GM21515 (cell line): ENCODE results near the gene PTPRG.
"Not testable (repeated sequence)": the region's sequence is repeated elsewhere in the genome, so short reads cannot be mapped to it uniquely, and the experiment has no call there.

Experiments
- ATAC-seq: cut with Tn5 transposase; IDR thresholded peaks from one replicate; pipeline ENCODE4 v1.9.1; 2021; ENCODE audit not compliant: unreplicated experiment

PTPRG gene

DNA sequence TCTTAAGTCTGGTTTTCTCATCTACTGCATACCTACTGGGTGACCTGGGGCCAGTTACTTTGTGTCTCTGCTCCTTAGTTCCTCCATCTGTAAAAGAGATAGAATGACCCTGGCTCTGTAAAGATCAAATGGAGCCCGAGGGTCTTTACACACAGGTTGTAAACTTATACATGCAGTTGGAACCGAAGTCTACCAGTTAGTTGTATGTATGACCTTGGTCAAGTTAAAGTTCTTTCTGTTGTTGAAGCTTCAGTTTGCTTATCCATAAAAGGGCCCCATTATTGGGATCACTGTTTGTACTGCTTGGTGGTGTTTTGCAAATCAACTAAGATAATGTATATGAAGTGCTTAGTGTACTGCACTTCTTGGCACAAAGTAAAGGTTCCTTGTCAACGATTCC lies 186.9 kb downstream of the PTPRG start:
- ATAC-seq, result no peak

DNA sequence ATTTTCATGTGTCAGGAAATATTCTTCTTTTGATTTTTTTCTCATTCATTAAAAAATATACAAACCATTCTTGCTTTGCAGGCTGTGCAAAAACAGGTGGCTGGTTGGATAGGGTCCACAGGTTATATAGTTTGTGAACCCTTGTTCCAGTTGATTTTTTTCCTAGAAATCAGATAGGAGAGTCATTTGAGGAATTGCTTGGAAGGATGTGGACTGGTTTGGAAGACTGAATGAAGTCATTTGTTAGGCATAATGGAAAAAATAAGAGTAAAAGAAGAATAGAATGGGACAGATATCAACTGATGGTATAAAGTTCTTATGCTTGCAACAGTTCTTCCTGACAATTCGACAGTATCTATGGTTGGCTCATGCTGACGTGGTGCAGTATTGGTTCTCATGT lies 189.4 kb downstream of the PTPRG start:
- no peak for ATAC-seq

DNA sequence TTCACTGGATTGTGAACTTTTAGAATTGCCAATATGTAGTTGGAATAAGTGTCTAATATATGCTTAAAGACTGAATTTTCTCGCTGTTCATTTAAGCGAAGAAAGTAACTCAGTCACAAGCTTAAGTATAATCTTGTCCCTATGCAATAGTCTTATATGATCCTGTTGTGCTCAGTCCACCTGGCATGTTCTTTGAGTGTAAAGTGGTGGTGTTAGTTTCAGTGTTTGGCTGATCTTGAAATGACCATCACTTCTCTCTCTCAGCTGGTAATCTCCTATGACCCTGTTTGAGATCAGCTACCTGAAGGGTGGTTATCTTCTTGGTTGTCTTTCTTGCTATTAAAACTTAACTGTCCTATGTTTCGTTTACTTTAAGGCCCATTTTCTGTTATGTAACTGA lies 197.5 kb downstream of the PTPRG start:
- ATAC-seq, result no peak

DNA sequence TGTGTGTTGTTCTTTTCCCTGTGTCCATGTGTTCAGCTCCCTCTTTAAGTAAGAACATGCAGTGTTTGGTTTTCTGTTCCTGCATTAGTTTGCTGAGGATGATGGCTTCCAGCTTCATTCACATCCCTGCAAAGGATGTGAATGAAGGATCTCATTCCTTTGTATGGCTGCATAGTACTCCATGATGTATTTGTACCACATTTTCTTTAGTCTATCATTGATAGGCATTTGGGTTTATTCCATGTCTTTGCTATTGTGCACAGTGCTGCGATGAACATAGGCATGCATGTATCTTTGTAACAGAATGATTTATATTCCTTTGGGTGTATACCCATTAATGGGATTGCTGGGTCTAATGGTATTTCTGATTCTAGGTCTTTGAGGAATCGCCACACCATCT lies 199.4 kb downstream of the PTPRG start:
- not testable (repeated sequence) for ATAC-seq

DNA sequence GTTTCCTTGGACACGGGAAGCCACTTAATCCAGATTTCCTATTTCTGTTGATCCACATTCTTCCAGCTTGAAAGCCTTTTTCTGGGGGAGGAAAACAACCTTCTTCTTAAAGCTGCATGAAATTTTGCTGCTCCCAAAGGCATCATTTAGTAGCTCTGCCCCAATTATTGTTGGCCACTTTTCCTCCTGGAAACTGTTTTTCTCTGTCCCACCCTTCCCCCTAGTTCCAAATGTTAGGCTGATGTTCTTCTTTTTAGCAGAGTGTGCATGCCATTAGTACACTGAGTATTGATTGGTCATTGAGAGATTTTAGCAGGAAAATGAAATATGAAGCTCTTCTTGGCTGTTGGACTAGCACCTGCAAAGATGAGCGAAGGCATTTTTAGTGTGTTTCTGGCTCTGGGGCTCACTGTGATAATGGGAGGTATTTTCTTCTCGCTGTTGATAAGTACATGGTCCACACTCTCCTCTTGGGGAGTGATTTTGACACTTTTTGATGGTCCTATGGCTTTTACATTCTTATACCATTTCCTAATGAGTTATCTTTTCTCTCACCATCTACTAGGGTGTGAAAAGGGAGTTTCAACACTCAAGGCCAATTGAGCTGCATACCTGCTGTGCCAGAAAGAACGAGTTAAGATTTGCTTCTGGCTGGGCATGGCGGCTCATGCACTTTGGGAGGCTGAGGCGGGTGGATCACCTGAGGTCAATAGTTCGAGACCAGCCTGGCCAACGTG lies 200.5 kb downstream of the PTPRG start:
- ATAC-seq, result no peak

DNA sequence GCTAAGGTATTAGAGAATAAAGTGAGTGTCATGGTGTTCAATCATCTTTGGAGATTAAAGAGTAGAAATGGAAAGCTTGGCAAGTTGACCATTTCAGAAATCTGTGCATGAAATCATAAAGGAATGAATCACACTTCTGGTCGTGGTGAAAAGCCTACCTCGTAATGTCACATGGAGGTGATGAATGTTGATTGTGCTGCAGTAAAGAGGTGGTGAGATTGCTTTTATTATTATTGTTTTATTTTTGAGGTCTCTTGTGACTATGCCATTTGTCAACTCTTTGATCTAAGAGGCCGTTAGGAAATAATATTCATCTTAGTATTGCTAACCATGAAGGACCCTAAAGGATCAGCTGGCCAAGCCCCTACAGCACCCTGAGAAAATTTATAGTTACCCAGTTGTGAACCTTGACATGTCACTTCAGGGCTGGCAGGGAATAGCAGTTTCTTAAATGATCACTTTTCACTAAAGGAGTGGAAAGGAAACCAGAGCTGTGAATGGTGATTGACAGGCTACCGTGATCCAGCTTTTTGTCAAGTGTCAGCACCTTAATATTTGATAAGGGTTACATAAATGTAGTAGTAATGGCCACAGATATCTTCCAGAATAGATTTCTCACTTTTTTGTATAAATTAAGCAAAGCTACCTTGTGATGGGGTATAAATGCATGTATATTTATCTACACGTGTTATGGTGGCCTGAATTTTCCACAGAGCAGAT lies 203.9 kb downstream of the PTPRG start:
- no peak for ATAC-seq

DNA sequence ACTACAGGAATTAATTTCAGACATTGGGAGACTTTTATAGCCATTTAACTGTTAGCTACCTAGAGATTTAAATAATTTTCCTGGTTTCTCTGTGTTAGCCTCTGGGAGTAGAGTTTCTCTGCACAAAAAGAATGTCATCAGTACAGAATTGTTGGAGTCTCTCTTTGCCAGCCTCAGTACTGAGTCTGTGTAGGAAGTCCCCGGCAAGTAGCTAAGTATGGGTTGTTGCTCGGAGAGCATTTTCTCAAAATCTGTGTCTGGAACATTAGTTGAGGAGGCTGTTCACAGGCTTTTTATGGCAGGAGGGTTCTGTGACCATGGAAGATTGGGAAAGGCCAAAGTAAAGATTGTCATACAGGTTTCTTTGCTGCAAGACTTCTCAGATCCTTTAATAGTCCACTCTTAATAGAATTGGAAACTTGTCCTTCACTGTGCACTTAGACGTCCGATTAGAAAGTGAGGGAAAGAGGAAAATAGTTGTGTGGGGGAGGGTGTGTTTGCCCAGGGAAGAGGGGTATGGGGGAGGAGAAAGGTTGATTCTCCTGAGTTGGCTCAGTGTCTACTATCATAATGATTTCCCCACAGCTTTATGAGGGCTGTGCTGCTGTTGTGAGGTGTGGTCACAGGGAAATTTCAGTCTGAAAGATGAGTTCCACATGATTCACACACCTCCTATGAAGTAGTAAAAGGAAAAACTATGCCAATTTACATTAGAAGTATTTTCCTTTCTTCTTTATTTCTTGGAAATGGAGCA lies 207.1 kb downstream of the PTPRG start:
- ATAC-seq, result no peak

DNA sequence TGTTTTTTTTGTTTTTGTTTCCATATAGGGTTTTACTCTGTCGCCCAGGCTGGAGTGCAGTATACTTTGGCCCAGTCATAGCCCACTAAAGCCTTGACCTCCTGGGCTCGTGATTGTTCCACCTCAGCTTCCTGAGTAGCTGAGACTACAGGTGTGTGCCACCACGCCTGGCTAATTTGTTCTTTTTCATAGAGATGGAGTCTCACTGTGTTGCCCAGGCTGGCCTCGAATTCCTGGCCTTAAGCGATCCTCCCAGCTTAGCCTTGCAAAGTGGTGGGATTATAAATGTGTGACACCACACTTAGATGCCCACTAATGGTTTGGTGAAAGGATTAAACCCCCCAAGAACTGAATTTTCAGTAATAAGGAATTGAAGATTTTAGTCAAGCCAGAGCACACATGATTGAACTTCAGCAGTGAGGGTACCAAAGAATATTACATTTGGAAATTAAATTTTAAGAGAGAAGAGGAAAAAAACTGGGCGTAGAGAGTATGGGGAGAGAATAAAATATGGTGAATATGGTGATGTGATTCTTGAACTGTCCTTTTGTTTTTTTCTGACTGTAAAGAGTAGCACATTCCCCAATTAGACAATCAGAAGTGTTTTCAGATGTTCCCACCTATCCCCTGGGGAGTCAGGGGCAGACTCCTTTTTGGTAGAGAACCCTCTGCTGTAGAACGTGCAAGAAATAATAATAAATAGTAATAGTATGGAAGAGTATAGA lies 208.1 kb downstream of the PTPRG start:
- no peak for ATAC-seq

DNA sequence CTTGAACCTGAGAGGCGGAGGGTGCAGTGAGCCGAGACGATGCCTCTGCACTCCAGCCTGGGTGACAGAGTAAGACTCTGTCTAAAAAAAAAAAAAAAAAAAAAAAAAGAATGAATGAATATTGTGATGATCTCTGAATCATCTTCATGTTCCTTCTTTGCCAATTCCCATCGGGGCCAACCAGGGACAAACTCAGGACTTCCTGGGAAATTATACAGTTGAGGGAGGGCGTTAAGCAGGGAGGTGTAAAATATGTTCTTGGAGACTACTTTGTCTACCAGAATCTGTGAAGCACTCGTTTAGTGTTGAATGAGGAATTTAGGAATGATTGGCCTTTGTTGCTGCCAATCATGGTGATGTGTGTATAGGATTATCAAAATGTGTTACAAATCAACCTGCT lies 210.6 kb downstream of the PTPRG start:
- ATAC-seq, result no peak

DNA sequence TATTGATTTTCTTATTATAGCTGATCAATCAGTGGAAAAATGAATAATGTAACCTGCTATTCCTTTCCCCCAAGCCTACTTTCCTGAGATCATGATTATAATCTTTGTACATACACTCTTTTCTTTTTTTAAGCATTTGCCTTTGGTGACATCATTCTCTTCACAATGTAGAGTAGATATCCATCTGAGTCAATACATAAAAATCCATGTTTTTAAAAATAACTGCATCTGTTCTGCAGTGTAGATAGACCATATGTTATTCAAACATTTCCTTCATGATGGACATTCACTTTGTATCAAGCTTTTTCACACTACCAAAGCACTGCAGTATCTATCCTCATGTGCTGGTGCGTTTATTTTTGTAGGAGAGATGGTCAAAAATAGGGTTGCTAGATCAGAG lies 211.1 kb downstream of the PTPRG start:
- ATAC-seq, result no peak

DNA sequence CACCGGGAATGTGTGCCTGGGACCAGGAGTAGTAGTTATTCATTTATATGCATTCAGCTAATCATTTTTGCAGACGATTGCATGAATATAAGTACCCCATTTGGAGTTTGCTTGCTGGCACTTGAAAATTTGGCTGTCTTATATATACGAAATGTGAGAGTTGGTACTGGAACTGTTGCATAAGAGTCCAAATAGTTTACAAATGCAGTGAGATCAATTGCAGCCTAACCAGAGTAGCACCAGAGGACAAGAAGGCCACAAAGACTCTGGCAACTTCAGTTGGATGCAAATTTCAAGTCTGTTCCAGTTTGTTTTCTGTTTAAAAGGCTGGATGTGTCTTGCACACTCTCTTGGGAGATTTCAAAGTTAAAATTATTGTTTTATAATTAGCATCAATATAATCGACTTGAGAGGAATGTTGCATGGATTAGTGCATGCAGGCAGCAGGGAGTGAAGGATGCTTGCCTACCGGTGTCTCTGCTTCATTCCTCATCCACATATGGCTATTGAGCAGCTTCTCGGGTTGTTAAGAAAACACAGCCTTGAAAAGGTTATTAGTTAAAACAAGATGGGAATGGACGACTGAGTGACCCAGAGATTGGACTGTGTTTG lies 213.0 kb downstream of the PTPRG start:
- no peak for ATAC-seq

DNA sequence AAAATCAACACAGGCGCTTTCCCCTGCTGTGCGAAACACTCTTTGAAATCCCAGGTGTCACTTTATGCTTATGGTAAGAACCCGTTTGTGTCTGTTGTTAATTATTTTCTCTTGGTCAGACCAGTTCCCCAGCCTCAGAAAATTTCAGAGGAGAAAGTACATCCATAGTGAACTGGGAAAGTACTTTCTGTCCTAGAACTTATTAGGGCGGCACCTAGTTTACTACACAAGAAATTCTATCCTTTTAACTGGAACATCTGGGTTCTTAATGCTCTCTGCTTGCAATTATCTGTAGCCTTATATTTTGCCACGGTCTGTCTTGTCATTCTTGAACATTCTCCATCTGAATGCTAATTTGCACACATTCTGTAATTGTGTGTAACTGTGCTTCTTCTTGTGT lies 215.0 kb downstream of the PTPRG start:
- no peak for ATAC-seq

DNA sequence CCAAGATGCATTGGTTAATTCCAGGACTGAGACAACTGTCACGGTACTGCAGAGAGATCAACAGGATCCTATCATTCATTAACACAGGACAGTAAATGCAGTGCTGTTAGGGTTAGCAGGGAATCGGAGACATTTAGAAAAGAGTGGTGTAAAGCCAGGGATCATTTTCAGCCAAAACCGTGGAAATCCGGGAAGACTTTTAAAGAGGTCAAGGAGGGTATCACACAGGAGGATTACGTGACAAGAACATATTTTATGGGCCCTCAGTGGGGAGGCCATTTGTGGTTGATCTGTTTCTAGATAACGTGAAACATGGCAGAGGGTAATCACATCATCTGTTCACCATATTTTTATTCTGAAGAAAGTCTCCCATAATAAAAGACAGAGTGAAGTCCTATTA lies 216.1 kb downstream of the PTPRG start:
- ATAC-seq, result no peak

DNA sequence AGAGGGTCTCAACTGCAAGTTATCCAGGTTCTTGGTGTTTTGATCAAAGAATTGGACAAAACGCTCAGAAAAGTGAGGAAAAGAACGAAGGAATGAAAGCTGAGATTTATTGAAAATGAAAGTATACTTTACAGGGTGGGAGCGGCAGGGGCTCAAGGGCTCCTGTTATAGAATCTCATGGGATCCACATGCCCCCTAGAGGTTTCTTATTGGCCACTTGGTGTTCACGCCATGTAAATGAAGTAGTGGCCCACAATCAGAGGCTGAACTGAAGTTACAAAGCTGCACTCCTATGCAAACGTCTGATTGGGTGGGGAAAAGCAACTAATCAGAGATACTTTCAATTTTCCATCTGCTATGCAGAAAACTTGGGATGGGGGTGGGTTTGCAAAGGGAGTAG lies 216.7 kb downstream of the PTPRG start:
- no peak for ATAC-seq

DNA sequence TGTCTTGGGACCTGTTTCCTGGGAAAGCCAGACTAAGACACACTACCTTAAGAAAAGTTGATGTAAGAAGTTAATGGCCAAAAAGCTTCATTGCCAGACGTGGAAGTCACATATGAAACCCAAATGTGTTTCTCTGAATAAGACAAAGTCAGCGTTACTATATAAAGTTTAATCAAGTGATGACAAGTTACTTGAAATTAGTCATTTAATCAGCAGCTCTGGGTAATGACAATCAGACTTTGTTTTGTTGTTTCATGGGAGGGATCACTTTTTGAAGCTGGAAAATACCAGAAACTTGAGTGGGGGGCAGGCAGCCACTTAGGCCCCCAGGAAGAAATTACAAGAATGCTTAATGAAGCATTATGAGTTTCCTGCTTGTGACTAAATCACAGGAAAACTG lies 218.6 kb downstream of the PTPRG start:
- ATAC-seq, result no peak

DNA sequence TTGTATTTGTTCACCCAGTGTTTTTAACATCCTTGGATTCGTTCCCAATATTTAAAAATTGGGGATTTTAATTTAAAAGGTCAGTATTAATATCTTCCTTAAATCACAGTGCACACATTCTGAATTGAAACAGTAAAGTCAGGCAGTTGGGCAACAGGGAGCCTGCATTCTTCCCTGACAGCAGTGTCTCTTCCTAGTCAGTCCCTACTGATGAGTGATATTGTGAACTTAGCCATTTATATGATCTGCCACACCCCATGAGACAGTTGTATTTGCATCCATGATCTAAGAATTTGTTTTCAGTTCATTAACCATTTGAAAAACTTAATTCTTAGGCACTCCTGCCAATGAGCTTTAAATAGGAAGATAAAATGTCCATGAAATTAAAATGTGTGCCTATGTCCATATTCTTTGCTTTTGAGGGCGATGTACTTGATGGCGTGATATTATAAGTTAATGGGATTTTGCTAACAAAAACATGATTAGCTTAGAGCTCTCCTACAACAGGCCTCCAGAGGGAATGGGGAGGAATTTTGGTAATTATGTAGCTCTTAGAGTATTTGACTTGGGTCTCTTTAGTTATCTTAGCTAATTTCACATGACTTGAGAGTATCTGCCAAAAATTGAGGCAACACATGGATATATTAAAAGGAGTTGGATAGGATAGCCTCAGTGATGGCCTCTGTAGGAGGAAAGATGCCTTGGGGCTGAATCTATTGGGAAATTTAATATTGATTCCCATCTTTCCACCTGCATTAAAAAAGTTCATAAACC lies 219.3 kb downstream of the PTPRG start:
- no peak for ATAC-seq

DNA sequence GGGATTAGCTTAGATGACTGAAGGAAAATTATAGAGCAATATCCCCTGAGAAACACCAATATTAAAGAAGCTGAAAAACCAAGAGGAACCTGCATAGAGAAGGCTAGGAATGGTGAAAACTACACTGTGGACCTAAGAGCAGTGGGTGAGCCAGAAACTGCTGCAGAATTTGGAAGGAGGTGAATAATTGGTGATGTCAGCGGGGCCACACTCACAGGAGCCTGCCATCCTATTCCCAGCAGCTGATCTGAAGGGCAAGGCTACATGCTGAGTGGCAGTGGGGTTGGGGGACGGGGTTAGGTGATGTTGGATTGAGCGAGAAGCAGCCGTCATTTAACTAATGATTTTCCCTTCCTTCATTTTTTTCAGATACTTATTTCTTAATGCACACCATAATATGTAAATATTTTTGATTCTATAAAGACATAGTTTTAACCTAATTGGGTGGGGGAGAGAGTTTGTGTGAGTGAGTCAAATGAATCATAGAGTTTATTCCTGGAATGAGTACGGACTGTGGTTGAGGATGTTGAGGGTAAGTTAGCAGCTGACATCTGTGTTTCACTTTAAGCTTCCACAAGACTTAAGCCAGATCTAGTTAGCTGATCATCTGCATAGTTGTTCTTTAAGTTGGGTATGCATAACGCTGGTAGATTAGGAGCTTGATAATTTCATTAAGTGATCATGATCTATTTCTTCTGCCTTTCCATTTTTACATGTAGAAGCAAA lies 222.8 kb downstream of the PTPRG start:
- no peak for ATAC-seq

DNA sequence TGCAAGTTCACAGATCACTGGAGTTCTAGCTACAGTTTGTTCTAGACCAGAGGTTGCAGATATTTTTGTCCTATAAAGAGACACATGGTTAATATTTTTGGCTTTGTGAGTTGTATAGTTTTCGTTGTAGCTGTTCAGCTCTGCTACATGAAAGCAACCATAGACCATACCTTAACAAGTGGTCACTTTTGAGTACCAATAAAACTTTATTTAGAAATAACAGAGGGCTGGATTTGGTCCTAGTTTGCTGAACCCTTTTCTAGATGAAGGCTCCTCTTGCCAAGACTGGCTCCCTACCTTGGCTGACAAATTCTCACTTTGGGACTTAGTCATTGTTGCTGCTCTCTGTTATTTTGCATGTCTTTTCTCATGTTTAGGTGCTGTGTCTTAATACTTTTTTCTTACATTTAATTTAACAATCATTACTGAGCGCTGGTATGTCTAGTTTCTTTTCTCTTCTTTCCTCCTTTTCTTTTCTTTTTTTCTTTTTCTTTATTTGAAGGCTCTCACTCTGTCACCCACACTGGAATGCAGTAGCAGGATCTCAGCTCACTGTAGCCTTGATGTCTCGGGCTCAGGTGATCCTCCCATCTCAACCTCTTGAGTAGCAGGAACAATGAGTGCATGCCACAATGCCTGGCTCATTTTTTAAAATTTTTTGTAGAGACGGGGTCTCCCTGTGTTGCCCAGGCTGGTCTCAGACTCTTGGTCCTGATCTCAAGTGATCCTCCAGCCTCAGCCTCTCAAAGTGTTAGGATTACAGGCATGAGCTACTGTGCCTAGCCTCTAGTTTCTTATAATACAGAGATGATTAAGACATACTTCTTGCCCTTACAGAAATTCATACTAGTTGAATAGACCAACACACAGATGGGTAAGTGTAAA lies 227.5 kb downstream of the PTPRG start:
- no peak for ATAC-seq

DNA sequence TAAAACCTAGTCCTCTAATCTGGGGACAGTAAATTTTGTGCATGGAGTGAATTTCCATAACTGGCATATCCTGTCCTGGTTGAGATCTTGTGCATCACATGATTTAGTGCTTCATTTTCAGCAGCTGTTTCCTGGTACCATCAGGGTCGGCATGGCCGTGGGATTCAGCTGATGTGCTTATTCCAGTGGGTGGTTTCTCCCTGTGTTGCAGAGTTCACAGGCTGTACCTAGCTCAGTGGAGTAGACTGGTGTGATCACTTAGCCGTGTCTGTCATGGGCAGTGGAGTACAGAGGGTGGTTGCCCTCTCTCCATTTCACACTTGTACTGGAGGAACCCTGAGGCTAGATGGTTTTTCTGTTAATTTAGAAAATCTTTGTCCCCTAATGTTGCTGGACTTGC lies 228.5 kb downstream of the PTPRG start:
- no peak for ATAC-seq
